Mesenchymal stem cell (in vitro differentiated cells and primary cell): ENCODE measurements around the gene XCL1.
"Not testable (repeated sequence)": the region's sequence is repeated elsewhere in the genome, so short reads cannot be mapped to it uniquely, and the experiment has no call there.

ENCODE experiments used
- DNase-seq: peaks from one replicate; pipeline ENCODE4 v3.0.0-alpha.2; 2013
- H2AFZ ChIP-seq: one replicate; pipeline ENCODE4 v1.6.1; 2013; ENCODE audit warnings: low read depth, mild to moderate bottlenecking, control low read depth, inconsistent platforms, low read length, moderate library complexity
- H2AK5ac ChIP-seq: 2 replicates; pipeline ENCODE4 v1.6.1; 2013; ENCODE audit warnings: low read length, moderate library complexity, mild to moderate bottlenecking, inconsistent platforms; ENCODE audit not compliant: severe bottlenecking
- H2BK120ac ChIP-seq: one replicate; pipeline ENCODE4 v1.6.1; 2013; ENCODE audit warnings: low read depth, mild to moderate bottlenecking, inconsistent platforms, low read length, moderate library complexity
- H2BK12ac ChIP-seq, 2 experiments: one replicate each; pipeline ENCODE4 v1.6.1; 2013; ENCODE audit warnings: inconsistent platforms in 2 of 2, low read length in 2 of 2, mild to moderate bottlenecking in 2 of 2, moderate library complexity in 2 of 2, control low read depth in 1 of 2
- H2BK15ac ChIP-seq: one replicate; pipeline ENCODE4 v1.6.1; 2013; ENCODE audit warnings: mild to moderate bottlenecking, low read depth, inconsistent platforms; ENCODE audit not compliant: poor library complexity, severe bottlenecking
- H2BK5ac ChIP-seq: 2 replicates; pipeline ENCODE4 v1.6.1; 2013; ENCODE audit warnings: low read depth, mild to moderate bottlenecking, low read length, control low read depth, inconsistent platforms; ENCODE audit not compliant: poor library complexity, severe bottlenecking
- H3K14ac ChIP-seq, 2 experiments: one replicate each; pipeline ENCODE4 v1.6.1; 2013; ENCODE audit warnings: inconsistent platforms in 2 of 2, low read length in 2 of 2, control low read depth in 1 of 2, mild to moderate bottlenecking in 1 of 2, moderate library complexity in 1 of 2
- H3K18ac ChIP-seq, 2 experiments: one replicate each; pipeline ENCODE4 v1.6.1; 2013; ENCODE audit warnings: inconsistent platforms in 2 of 2, low read length in 2 of 2, control low read depth in 1 of 2, low read depth in 1 of 2, mild to moderate bottlenecking in 1 of 2
- H3K23ac ChIP-seq, 2 experiments: one replicate each; pipeline ENCODE4 v1.6.1; 2013; ENCODE audit warnings: inconsistent platforms in 2 of 2, low read length in 2 of 2, mild to moderate bottlenecking in 2 of 2, moderate library complexity in 2 of 2, control low read depth in 1 of 2
- H3K27ac ChIP-seq: 2 replicates; pipeline ENCODE4 v1.5.1; 2013; ENCODE audit warnings: mild to moderate bottlenecking, moderate library complexity, low read length, control low read depth, inconsistent platforms; ENCODE audit not compliant: poor library complexity, severe bottlenecking
- H3K27me3 ChIP-seq, 2 experiments: 2 replicates each; pipeline versions ENCODE4 v1.6.1 to v1.7.0; 2013; ENCODE audit warnings: low read length in 2 of 2, mild to moderate bottlenecking in 2 of 2, moderate library complexity in 2 of 2, control low read depth in 1 of 2, inconsistent platforms in 1 of 2; ENCODE audit not compliant: control insufficient read depth in 1 of 2, insufficient read depth in 1 of 2
- H3K36me3 ChIP-seq, 2 experiments: 2 replicates each; pipeline versions ENCODE4 v1.6.1 to v1.7.0; 2013; ENCODE audit warnings: low read length in 2 of 2, control low read depth in 1 of 2, inconsistent platforms in 1 of 2, low read depth in 1 of 2, mild to moderate bottlenecking in 1 of 2; ENCODE audit not compliant: insufficient read depth in 2 of 2, control insufficient read depth in 1 of 2
- H3K4ac ChIP-seq, 2 experiments: one replicate each; pipeline ENCODE4 v1.6.1; 2013; ENCODE audit warnings: inconsistent platforms in 2 of 2, low read length in 2 of 2, mild to moderate bottlenecking in 2 of 2, moderate library complexity in 2 of 2, control low read depth in 1 of 2, low read depth in 1 of 2
- H3K4me1 ChIP-seq: 2 replicates; pipeline ENCODE4 v1.6.1; 2013; ENCODE audit warnings: low read depth, low read length, control low read depth; ENCODE audit not compliant: control insufficient read depth, insufficient read depth
- H3K4me2 ChIP-seq: 2 replicates; pipeline ENCODE4 v1.6.1; 2013; ENCODE audit warnings: low read length, mild to moderate bottlenecking, inconsistent platforms; ENCODE audit not compliant: poor library complexity, severe bottlenecking
- H3K4me3 ChIP-seq, 2 experiments: 2 replicates each; pipeline versions ENCODE4 v1.5.1 to v1.7.0; 2013; ENCODE audit warnings: low read length in 2 of 2, mild to moderate bottlenecking in 2 of 2, control low read depth in 1 of 2, low read depth in 1 of 2; ENCODE audit not compliant: insufficient read depth in 1 of 2
- H3K79me1 ChIP-seq: replicated peaks from 2 replicates; pipeline ENCODE4 v1.6.1; 2013; ENCODE audit warnings: mild to moderate bottlenecking, control low read depth, low read length, inconsistent platforms; ENCODE audit not compliant: poor library complexity, severe bottlenecking
- H3K9ac ChIP-seq: 2 replicates; pipeline ENCODE4 v1.7.0; 2013; ENCODE audit warnings: mild to moderate bottlenecking, low read length, moderate library complexity
- H3K9me3 ChIP-seq: 2 replicates; pipeline ENCODE4 v1.7.0; 2013; ENCODE audit warnings: mild to moderate bottlenecking, low read length; ENCODE audit not compliant: control insufficient read depth
- H4K8ac ChIP-seq: one replicate; pipeline ENCODE4 v1.6.1; 2013; ENCODE audit warnings: inconsistent platforms, mild to moderate bottlenecking, low read length, moderate library complexity
- H4K91ac ChIP-seq: one replicate; pipeline ENCODE4 v1.6.1; 2013; ENCODE audit warnings: mild to moderate bottlenecking, low read length, inconsistent platforms
- WGBS: methylation state at CpG from one replicate; pipeline ENCODE4 v1.1.7; 2013; ENCODE audit warnings: mixed read lengths; 5-methylcytosine and 5-hydroxymethylcytosine counted together

Gene XCL1

DNA sequence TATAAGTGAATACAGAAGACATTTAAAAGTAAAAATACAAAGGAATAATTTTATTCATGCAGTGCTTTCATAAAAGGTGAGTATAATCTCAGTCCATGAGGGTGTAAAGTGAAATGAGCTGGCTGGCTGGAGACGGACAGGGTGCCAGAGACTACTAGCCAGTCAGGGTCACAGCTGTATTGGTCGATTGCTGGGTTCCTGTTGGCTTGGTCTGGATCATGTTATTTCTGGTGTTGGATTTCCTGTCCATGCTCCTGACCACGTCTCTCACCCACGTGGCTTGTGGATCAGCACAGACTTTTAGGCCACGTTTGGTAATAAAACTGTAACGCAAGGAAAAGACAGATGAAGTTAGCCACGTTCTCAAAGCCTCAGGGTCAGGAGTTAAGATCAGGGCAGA lies 35.6 kb upstream of the XCL1 start:
- H2BK12ac ChIP-seq, H2BK120ac ChIP-seq, H4K8ac ChIP-seq, H3K23ac ChIP-seq, DNase-seq, H2BK5ac ChIP-seq, H4K91ac ChIP-seq, H3K18ac ChIP-seq, H2BK15ac ChIP-seq, H2AK5ac ChIP-seq, H3K4me2 ChIP-seq, H3K4ac ChIP-seq, H2AFZ ChIP-seq, H3K79me1 ChIP-seq, H3K14ac ChIP-seq, H3K27me3 ChIP-seq, H3K27ac ChIP-seq, H3K4me1 ChIP-seq, H3K9ac ChIP-seq, H3K9me3 ChIP-seq, H3K4me3 ChIP-seq, H3K36me3 ChIP-seq: not testable (repeated sequence)
- 76% methylated on average over 4 of the region's 7 CpGs for WGBS

DNA sequence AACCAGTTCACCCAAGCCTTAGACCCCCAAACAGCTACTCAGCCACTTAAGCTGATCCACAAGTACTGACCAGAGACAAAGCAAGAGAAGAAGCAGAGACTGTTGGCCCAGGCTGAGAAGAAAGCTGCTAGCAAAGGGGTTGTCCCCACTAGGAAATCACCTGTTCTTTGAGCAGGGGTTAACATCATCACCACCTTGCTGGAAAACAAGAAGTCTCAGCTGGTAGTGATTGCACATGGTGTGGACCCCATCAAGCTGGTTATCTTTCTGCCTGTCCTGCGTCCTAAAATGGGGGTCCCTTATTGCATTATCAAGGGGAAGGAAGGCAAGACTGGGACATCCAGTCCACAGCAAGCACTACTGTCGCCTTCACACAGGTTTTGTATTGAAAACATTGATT lies 33.4 kb upstream of the XCL1 start:
- not testable (repeated sequence) for H2BK15ac ChIP-seq, H3K23ac ChIP-seq, H3K4me1 ChIP-seq, H3K18ac ChIP-seq, H3K9me3 ChIP-seq, H2AFZ ChIP-seq, H4K91ac ChIP-seq, H3K4ac ChIP-seq, H2BK12ac ChIP-seq, H3K79me1 ChIP-seq, H2AK5ac ChIP-seq, H4K8ac ChIP-seq, H3K27ac ChIP-seq, H3K27me3 ChIP-seq, H3K36me3 ChIP-seq, H3K4me3 ChIP-seq, H3K4me2 ChIP-seq, H3K14ac ChIP-seq, H2BK120ac ChIP-seq, H2BK5ac ChIP-seq, DNase-seq, H3K9ac ChIP-seq
- 65% methylated on average over 2 of the region's 2 CpGs for WGBS

DNA sequence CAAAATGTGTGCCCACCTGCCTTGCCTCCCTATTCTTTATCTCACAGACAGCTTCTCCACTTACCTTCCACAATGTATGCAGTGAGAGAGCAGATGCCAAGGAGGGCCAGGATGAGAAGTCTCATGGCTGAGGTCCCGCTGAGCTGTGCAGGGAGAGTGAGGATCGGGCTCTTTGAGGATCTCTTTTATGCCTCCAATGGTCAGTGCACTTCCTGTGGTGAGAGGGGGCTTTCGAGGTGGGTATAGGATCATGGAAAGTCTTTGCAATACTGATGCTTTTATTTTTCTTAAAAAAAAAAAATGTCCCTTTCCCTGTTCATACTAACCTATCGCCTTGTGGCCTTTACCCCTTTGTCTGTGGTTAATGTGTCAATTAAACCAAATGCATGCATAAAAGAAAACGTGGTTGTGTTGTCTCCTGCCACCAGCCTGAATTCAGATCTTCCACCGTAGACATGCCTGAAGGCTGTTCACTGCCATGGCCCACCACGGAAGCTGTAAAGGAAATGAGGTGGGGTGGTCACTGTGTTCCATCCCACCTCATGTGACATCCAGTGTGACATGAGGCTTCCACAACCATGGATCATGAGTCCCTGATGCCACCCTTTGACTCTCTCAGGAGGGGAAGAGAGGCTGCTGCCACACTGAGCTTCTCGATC lies 32.4 kb upstream of the XCL1 start, which contains the start of gene XCL2:
TSS of gene XCL2 (minus strand) at position 158 of the 659 bp plus-strand sequence. CDS start at position 125, 33 bp downstream.
- H3K27me3 ChIP-seq, H3K4me2 ChIP-seq, H3K14ac ChIP-seq, DNase-seq, H2BK15ac ChIP-seq, H4K8ac ChIP-seq, H2BK12ac ChIP-seq, H3K79me1 ChIP-seq, H3K36me3 ChIP-seq, H3K23ac ChIP-seq, H3K4me3 ChIP-seq, H3K9ac ChIP-seq, H2AK5ac ChIP-seq, H2BK120ac ChIP-seq, H3K27ac ChIP-seq, H3K18ac ChIP-seq, H2BK5ac ChIP-seq, H3K4ac ChIP-seq, H3K9me3 ChIP-seq, H4K91ac ChIP-seq, H3K4me1 ChIP-seq, H2AFZ ChIP-seq: not testable (repeated sequence)
- WGBS = 80% methylated on average over 2 of the region's 8 CpGs

DNA sequence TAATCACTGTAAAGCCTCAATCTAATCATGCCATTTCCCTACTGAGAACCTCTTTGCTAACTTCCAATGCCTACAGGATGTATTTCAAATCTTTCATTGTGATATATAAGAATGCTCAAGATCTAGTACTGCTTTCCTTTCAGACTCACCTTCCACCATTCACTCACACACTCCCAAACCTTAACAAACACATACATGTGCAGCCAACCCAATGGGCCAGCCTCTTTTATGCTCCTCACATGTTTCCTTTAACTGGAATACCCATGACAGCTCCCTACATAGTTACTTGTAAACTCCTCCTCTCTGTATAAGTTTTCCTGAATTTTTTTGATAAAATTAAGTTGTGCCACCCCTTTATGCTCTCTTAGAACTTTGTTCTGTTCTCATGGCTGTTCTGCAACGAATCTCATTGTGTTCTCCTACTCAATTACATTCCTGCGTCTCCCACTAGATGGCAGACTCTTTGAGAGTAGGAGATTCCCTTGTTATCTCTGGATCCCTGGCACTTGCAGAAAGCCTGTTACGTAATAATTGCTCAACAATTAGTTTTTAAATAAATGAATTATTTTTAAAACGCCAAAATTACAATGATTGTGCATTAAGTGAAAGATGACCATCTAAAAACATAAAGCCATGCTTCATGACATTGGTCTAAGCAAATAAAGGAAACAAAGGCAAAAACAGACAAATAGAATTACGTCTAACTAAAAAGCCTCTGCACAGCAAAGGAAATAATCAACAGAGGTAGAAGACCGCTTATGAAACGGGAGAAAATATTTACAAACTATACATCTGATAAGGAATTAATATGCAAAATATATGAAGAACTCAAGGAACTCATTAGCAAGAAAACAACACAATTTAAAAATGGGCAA lies 30.5 kb upstream of the XCL1 start:
- not testable (repeated sequence) for H3K14ac ChIP-seq, H3K27me3 ChIP-seq, H3K9me3 ChIP-seq, H2BK15ac ChIP-seq, H3K4me1 ChIP-seq, H2BK5ac ChIP-seq, H3K36me3 ChIP-seq, H4K8ac ChIP-seq, H3K4me3 ChIP-seq, H3K18ac ChIP-seq, H2BK120ac ChIP-seq, H2BK12ac ChIP-seq, H3K4me2 ChIP-seq, H2AFZ ChIP-seq, H3K9ac ChIP-seq, H2AK5ac ChIP-seq, H3K4ac ChIP-seq, H3K79me1 ChIP-seq, H3K27ac ChIP-seq, H4K91ac ChIP-seq, H3K23ac ChIP-seq
- DNase-seq = peak; percentile 65
- 13% methylated on average over 2 of the region's 7 CpGs for WGBS
